GM21423 (cell line): ENCODE results near the gene TNNI3K.
A peak's percentile ranks its signal among the peaks of the same experiment; 100 is the strongest.

Experiments used
- ATAC-seq: cut with Tn5 transposase; IDR thresholded peaks from one replicate; pipeline ENCODE4 v1.9.1; 2021; ENCODE audit warnings: mild to moderate bottlenecking, moderate library complexity; ENCODE audit not compliant: unreplicated experiment

TNNI3K gene

DNA sequence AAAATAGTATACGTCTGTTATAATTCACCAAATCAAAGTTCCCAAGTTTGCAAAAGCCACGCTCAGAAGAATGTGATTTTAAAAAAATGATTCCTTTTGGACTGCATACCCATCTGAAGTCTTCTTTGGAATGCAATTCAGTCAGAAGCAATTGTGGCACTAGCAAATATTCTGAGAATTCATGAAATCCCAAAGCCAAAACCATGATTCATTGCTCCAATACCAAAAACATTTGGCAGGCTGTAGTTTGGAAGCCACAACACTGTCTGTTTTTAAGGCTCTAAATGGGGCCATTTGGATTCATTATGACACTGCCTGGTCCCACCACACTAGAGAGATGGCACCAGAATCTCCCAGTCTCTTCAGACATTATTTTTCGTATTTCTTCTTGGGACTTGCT is 299.1 kb downstream of the TNNI3K start:
- no peak for ATAC-seq

DNA sequence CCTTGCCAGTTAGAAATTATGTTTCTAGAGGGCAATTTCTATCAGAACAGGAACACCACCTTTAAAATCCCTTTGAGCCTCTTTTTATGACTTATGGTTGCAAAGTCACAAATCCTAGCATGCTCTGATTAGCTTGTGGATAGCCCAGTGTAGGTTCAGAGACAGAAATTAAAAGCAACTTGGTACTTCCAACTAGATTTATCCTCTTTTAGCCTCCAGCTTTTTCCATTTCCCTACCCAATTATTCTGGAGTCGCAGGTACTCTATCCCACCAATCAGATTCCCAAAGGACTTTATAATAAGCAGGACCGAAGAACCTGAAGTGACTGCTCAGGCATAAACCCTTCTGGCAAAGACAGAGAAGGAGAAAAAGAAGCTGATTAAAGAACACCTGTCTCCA is 310.6 kb downstream of the TNNI3K start:
- no peak for ATAC-seq

DNA sequence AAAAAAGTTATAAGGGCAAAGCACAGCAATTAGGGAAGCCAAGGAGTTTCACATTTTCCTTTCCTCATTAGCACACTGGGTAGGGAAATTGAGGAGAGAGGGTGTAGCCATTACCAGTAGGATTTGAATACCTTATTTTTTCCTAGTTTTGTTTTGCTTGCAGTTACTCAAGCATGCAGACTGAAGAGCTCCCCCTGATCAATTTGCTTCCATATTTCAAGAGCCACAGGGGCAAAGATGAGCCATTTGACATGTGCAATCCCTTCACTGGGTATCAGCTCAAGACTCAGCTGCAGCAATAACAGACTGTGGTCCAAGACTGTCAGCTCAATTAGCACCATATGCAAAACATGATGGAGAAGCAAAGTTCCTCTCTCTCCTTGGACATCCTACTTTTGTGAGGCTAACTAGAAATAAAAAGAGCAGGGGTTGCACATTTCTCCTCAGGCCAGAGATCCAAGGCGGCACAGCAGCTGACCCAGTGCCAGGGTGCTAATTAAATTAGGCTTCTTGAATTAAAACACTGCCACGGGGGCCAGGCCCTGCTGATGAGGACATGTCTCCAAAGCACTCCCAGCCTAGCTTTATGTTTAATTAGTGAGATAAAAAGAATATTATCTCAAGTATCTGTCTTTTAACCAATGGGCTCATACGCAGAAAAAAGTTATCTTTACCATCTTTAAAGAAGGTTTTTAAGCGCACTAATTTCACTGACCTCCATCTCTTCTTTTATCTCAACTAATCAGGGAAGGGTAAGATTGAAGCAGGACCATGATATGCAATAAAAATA is 314.0 kb downstream of the TNNI3K start:
- no peak for ATAC-seq

DNA sequence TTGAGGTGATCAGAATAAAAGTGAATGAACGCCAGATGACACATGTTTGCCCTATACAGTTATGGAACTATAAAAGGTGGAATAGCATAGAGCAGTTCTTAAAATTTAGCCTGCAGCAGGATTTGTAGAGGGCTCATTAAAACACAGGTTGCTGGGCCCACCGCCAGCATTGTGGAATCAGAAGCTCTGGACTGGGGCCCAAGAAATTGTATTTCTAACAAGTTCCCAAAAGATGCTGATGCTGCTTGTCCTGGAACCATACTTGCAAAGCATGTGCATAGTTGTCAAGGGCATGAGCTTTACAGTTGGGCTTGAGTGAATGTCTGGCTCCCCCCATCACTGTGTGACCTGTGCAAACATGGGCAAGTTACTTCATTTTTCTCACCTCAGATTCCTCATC is 314.7 kb downstream of the TNNI3K start:
- no peak for ATAC-seq

DNA sequence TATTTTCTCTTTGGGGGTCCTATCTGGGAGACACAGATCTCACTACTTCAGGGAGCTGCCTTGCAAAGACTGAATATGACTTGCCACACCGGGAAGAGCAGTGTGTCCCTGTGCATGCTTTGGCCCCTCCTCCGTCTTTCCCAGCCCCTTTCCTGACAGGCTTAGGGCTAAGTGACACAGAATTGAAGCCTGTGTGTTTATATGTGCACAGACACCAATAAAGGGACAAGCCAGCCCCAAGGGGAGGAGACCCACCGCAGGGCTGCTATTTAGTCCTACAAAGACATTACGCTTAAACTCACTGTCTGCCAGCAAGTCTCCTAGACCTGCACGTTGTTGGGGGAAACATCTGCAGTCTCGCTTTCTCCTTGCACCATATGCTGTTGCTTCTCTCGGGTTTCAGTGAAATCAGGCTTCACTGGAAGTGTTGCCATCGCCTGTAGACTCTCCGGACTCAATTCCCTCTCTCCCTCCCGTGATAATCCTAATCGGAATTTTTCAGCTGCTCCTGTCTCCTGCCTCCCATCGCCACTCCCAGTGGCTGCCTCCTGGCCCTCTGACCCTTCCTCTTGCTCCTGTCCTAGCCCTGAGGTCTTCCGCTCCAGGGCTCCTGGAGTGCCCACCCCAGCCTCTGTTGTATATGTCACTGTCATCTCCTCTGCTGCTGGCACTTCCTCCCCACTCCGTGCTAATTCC is 335.8 kb downstream of the TNNI3K start:
- no peak for ATAC-seq

DNA sequence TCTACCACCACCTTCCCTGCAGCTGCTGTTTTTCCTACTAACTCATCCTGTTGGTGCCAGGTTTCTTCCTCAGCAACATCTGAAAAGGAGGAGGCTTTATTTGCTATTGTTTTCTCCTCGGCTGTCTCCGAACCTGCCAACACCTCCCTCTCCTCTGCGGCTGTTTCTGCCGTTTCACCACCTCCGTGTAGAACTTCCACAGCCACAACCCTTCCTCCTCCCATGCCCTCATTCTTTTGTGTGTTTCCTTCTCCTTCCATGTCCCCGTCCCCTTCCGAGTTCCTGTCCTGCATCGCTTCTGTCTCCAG is 336.3 kb downstream of the TNNI3K start:
- ATAC-seq, result no peak

DNA sequence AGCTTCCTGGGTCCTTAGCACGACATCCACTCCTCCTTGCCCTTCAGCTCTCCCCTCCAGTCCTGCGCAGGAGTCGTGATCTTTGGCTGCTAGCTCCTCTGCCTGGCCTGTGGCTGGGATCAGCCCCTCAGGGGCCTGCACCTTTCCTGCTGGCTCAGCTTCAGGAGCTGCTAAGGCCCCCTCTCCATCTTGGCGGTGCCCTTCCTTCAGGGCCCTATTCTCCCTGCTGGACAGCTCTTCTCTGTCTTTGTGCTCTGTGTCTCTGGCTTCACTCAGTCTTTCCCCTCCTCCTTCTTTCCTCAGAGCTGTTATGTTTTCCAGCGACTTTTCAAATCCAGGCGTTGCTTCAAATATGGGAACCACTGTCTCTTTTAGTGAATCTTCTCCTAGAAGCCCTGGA is 336.7 kb downstream of the TNNI3K start:
- ATAC-seq, result no peak

DNA sequence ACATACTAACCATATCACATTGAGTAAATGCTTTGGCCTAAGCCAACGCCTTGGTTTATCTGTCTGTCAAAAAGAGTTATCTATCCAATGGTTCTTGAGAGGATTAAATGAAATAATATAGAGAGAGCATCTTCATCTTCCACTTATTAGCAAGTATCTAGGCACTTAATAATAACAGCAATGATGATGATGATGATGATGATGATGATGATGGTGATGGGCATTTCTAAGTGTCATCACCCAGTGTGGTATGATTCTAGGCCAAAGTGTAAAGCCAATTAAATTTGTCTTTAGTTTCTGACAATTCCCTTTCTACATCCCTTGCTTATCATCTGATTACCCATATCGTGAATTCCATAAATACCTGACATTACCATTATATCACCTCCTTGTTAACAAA is 342.9 kb downstream of the TNNI3K start:
- no peak for ATAC-seq

DNA sequence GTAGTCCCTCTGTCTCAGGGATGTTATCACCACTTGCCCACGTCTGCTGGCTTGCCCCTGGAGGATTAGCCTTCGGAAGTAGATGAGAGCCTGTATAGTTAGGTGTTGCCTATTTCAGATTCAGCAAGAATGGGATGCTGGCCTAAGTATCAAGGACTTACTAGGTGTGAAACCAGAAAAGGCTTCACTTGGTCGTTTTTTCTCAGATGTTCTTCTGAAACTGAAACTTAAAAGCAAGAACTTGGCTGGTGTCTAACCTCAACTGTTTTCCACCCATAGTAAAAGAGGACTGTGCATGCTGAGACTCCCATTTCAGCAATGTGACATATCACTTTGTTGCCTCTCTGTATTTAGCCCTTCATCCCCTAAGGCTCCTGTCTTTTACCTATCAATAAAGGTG is 344.2 kb downstream of the TNNI3K start:
- ATAC-seq, result peak; percentile 99

DNA sequence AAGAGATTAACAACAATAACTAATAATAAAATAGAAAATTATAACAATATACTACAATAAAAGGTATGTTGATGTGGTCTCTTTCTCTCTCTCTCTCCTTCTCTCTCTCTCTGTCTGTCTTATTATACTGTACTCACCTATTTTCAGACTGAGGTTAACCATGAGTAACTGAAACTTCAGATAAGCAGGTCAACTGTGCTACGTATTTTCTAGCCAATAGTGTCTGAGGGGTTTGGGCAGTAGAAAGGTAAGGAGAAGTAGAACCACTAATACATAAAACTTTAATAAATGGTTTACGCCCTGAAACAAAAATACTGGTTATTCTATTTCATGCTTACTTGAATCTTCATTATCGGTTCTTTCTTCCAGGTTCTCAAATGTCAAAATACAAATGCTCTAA is 348.2 kb downstream of the TNNI3K start:
- ATAC-seq, result no peak

DNA sequence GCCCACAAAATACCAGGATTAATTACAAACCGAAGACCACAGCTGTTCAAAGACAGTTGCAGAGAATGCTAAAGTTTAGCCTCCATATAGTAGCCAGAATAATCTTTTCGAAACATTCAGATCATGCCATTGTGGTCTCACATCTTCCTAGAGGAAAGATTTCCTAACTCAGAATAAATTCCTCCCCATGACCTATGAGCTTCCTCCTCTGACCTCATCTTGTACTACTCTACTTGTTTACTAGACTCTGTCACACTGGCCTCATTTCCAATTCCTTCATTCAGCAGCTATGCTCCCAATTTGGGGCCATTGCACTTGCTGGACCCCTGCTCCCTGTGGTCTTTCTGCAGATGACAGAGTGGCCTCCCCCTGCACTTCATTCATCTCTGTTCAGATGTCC is 349.0 kb downstream of the TNNI3K start:
- no peak for ATAC-seq

DNA sequence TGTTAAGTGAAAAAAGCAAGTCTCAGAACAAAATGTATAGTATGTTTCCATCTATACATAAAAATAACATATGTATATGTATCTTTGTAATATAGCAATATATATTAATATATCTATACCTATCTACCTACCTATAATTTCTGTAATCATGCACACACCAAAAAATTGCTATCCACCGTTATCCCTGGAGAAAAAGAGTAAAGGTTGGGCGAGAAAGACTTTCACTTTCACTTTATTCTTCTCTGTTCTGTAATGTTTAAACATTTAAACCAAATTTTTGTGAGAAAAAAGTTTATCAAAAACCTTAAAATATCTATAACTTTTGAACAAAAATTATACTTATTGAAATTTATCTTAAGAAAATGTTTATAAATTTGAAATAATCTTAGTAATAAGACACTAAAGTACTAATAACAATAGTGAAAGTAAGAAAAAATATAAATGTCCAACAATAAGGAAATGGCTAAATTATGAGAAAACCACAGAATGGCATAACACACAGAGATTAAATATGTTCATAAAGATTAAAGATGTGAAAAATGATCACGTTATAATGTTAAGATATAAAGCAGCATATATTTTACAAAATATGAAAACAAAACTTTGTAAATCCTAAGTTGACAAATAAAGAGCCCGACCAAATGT is 351.2 kb downstream of the TNNI3K start:
- no peak for ATAC-seq

DNA sequence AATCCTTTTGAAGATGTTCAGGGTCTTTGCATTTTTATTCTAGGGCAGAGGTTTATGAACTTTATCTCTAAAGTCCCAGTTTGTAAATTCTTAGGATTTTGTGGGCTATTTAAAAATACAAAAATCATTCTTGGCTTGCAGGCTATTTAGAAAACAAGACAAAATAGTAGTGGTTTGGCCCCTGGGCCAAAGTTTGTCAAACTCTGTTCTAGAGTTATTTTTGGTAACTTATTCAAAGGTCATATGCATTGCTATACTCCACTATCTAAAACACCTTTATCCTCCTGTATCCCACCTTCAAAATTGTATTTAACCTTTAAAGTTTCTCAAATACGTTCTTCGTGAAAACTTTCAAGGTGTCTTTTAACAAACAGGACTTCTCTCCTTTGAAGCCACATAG is 352.7 kb downstream of the TNNI3K start:
- no peak for ATAC-seq

DNA sequence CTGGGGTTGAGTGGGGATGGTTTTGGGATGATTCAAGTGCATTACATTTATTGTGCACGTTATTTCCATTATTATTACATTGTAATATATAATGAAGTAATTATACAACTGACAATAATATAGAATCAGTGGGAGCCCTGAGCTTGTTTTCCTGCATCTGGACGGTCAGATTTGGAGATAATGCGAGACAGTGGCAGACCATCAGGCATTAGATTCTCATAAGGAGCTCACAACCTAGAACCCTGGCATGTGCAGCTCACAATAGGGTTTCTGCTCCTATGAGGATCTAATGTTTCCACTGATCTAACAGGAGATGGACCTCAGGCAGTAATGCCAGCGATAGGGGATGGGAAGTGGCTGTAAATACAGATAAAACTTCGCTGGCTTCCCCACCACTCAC is 355.1 kb downstream of the TNNI3K start:
- ATAC-seq, result no peak

DNA sequence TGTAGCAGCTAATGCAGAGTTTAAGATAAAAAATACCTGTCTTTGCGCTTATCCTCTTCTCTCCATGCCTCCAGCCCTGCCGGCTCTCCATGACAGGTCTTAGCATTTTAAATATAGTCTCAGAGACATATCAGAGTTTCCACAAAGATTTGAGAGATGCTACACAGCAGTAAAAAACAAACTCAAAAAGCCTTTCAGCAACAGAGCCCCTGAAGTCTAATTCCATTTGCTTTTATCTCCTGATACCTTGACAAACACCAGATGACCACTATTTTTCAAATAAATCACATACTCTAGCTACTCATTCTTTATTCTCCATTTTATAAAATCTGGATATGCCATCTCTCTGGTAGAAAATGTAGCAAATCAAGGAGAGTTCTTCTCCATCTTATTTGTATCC is 356.8 kb downstream of the TNNI3K start:
- no peak for ATAC-seq

DNA sequence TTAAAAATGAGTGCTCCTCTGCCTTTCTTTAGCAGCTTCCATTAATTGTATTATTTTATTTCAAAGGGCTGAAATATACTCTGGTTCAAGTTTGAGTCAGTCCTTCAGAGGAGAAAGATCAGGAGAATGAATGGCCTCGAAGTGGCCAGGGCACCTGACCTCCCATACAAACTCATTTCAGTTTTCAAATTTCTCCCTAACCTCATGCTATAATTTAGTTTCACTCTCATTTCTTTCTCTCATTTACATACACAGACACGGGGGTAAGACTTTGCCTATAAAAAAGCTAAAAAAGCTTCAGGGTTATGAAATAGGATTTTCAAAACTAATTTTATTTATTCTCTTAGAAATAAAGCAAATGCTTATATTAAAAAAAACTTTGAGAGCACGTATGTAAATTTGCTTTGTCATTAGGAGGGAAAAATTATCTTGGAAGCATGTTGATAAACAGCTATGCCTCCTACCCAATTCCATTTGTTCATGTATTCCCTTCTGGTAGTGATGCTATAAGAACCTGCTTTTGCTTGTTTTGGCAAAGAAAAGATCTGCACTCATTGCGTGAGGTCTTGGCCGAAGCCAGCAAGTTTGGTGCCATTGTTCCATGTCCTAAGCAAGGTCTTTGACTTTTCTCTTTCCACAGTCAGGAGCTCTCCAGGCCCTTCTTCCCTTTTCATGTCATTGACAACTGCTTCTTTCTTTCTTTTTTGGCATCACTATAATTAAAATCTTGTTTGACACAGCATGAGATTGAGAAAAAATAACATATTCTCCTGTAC is 357.6 kb downstream of the TNNI3K start:
- ATAC-seq, result no peak
